Stromal cell of bone marrow (primary cell): ENCODE results near the gene PADI1.
A peak's percentile ranks its signal among the peaks of the same experiment; 100 is the strongest.

ENCODE experiments used
- DNase-seq: peaks from one replicate; pipeline ENCODE4 v3.0.0-alpha.2; 2012; ENCODE audit warnings: low read depth

The PADI1 gene

DNA sequence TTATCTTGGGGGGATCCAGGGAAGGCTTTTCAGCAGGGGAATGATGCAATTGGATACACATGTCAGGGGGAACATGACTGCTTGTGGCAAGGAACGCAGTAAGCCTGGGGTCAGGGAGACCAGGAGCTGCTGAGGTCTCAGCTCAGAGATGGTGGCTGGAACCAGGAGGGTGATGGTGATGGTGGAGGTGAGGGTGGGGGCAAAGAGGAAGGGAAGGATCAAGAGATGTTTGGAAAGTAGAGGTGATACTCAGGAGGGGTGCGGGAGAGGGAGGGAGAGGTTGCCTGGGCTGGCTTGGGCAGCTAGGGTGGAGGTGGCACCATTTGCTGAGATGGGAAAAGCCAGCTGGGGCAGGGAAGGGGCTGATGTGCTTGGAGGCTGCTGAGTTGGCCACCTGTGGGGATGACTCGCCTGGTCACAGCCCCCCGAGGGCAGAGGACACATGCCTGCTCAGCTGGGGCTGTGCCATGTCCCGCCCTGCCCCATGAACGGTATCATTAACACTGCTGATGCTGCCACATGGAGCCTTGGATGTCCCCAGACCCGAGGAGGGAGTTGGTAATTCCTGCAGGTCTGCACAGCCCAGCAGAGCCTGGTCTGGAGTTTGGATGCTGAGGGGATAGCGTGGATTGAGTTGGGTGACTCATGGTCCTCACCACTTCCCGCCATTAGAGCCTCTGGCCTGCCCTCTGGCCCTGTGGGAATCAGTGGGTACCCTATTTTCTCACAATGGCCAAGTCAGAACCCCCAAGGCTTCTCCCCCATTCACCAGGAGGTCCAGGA is 6.3 kb upstream of the PADI1 start:
- DNase-seq = no peak

DNA sequence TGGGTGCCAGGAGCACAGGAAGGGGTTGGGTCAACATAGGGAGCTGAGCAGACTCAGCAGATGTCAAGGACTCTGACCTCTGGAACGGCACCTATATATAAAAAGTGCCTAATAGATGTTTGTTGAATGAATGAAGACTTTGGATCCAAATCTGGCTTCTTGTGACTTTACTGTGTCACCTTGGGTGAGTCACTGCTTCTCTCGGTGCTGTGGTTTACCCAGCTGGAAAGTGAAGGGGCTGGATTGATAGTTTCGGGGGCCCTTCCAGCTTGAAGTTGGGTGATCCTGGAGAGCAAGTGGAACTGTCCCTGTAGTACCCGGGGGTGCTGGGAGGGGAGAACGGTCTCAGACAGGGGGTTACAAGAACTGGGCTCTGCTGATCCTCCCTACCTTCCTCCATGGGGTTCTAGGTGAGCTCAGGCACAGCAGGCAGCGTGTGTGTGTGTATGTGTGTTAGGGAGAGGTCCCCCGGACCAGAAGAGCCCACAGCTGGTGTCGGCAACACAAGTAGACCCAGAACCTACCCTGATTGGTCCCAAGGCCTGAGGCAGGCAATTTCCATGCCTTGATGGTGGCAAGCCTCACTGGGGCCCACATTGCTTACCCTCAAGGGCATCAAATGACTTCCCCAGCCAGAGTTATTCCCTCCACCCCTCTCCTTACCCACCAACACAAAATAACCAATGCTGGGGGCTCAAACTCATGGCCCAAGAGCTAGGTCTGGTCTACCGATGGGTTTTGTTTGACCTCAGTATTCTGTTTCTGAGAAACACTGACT is 5.5 kb upstream of the PADI1 start:
- DNase-seq = no peak

DNA sequence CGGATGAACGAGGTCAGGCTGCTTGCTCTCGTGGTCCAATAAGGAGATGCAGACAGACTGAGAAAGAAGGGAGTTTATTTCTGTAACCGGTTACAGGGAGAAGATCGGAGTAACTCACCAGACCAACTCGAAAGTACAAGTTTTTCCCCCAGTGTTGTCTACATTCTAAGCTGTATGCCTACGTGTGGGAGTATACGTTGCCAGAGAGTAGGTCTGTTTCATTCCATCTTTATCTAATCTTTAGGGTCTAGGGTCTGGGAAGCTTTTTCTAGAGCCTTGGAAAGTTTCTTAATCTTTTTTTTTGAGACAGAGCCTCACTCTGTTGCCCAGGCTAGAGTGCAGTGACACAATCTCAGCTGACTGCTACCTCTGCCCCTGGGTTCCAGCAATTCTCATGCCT is 4.7 kb upstream of the PADI1 start:
- no peak for DNase-seq

DNA sequence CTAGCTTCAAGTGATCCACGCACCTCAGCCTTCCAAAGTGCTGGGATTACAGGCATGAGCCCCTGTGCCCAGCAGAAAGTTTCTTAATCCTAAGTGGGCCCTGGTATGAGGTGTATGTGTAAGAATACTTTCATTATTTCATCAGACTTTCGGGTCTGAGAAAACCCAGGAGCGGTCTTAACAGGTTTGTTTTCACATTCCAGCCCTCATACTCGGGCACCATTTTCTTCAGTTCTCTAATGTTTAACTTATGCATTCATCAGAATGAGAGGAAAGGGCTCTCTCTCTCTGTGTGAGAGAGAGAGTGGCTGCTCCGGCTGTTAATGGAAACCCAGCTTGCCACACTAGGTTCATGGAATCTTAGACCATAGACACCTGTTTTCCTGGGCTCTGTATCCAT is 4.2 kb upstream of the PADI1 start:
- DNase-seq = no peak

DNA sequence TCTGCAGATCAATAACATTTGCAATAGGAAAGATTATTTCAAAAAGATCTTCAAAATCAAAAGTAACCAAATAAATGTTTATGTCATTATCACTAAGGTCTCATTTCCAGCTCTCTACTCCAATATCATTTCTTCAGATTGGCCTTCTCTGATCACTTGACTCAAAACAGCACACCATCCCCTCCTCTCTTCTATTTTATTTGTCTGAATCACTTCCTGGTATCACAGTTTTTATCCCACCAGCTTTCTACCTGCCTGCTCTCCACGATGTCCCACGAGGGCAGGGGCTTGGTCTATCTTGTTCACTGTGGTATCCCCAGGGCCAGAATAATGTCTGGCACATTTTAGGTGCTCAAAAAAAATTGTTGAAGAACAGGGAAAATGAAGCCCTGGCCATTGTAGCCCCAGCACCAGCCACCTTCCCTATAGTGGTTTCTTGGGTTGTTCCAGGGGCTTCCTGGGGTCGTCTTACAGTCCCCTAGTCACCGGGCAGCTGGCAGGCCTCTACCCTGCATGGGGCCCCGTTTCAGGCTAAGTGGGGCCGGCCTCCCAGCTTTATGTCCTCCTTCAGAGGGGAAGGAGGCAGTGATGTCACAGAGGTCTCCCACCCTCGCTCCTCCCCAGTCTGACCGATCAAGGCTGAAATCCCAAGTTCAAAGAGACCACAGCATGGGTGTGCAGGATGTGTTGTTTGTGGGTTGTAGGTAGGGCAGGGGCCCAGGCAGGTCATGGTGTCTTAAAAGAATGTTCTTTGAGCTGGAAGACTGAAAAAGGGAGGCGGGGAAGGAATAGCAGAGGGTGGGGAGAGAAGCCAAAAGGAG is 3.5 kb upstream of the PADI1 start:
- DNase-seq = no peak

DNA sequence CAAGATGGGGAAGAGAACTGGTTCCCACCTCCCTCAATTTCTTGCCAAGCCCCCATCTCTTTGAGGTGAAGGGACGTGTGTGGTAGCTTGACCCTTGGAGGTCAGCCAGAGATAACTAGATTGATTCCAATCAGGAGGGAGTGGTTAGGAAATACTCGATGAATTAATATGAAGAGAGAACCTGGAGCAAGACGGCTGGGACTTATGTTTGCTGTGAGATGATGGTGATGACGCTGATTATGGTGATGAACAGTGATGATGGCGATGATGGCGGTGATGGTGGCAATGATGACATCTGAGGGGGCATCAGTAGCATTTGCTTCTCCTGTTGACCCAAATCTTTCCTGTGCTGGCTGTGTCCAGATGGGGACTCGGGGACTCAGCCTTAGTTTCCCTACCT is 724 bp downstream of the PADI1 start:
- no peak for DNase-seq

DNA sequence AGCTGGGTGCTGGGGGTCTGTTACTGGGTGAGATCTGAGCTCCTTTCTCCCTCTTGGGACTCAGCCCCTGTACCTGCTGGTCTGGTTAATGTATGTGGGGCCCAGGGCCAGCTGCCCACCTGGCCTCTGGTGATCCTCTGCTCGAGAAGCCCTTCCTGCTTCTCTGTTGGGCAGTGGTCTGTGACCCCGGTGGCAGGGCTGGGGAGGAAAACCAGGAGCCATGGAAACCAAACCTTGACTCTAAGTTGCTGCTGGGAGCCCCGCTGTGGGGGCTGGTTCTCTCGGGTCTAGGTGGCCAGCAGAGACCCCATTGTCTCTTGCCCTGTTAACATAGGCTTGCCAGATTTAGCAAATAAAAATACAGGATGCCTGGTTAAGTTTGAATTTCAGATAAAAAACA is 1.3 kb downstream of the PADI1 start:
- DNase-seq = no peak

DNA sequence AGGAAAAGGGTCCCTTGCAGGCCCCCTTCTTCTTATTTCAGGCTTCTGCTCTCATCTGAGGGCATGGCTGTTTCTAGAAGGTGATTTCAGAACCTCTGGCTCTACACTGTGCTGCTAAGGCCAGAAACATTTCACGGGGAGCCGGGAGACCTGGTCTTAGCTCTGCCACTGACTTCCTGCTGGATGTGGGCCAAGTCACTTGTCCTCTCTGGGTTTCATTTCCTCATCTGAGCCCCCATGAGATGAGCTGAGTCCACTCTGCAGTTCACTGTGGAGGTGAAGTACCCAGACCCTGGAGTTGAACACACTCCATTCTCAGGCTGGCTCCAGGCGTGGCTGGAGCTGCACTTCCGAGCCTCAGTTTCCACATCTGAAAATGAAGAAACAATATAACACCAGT is 2.1 kb downstream of the PADI1 start:
- DNase-seq = no peak

DNA sequence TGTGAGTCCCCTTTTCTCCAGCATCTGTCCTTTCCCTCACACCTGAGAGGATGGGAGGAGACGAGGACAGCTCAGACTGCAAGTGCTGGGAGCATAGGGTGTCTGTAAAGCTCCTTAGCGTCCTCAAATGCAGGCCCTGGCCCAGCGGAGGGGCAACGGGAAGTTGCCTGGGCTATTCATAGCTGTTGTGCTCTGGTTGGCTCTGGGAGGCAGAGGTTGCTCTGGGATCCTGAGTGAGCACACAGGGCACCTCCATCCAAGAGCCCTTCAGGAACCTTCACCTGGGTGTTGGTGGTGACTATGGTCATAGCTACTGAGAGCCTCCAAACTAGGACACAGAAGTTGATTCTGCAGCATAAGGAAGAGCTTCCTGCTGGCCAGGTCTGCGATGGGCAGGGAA is 2.6 kb downstream of the PADI1 start:
- no peak for DNase-seq

DNA sequence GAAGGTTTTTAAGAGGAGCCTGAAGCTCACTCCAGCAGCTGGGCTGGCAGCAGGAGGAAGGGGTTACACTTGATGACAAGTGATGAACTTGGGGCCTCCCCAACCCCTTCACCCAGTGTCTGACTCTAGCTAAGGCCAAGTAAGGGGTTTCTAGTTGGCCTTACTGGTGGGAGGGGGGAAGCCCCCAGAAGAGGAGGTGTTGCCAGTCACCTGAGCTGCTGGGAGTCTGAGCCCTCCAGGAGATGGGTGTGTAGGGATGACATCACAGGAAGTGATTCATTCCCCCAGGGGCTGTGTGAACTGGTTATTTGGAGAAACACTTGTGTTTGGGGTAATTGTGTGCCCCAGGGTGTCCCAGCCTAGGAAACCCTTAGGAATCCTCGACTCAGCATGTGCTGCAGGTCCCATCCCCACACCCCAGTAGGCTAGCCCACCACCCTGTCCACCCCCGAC is 3.1 kb downstream of the PADI1 start:
- peak; percentile 38 for DNase-seq

DNA sequence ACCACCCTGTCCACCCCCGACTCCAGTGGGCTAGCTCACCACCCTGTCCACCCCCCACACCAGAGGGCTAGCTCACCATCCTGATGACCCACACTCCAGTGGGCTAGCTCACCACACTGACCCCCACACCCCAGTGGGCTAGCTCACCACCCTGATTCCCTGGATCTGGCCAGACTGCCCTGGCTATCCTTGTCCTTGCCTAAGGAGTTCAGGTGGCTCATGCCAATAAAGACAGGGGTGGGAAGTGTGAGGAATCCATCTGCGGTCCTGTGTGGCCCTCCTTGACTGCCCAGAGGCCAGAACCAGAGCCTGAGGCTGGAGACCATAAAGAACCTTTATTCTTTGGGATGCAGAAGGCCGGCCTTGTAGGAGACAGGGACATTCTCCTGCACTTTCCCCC is 3.6 kb downstream of the PADI1 start:
- no peak for DNase-seq

DNA sequence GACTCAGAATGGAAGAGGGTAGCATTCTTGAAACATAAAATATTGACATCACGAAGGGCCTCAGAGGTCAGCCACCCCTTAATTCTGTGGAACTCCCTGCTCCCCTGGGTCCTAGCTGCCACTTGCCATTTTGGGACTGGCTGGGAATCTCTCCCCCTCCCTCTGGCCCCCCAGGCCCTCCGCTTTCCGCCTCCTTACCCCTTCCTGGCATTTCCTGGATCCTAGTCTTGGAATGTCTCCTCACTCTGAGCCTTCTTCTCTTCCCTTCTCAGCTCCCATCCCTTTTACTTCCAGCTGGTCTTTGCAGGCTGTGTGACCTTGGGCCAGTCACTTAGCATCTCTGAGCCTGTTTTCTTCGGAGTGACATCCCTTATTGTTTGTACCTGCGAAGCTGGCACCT is 4.5 kb downstream of the PADI1 start:
- no peak for DNase-seq

DNA sequence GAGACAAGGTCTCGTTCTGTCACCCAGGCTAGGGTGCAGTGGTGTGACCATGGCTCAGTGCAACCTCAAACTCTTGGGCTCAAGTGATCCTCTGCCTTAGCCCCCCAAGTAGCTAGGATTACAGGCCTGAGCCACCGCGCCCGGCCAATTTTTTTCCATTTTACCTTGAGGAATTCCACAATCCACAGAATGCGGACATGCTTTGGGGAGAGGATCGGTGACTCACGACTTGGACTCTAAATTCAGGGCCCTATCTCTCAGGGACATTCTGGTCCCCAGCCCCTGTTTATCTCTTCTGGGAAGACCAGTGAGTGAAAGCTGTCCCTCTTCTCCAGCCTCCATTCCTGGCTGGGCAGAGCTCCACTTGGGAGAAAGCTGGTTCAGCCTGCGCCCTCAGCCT is 5.2 kb downstream of the PADI1 start:
- DNase-seq = no peak

DNA sequence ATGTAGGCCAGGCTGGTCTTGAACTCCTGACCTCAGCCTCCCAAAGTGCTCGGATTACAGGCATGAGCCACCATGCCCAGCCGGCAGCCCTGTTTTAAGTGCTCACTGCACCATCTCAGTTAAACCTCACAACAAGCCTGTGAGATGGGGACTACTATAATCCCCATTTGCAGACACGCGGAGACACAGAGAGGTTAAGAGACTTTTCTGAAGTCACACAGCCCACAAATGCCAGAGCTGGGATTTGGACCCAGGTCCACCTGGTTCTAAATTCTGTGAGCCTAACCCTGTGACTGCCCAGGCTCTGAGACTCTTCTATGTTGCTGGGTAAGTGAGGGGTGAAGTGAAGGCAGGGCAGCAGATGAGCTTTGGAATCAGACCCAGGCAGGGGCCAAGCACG is 6.4 kb downstream of the PADI1 start:
- DNase-seq = no peak

DNA sequence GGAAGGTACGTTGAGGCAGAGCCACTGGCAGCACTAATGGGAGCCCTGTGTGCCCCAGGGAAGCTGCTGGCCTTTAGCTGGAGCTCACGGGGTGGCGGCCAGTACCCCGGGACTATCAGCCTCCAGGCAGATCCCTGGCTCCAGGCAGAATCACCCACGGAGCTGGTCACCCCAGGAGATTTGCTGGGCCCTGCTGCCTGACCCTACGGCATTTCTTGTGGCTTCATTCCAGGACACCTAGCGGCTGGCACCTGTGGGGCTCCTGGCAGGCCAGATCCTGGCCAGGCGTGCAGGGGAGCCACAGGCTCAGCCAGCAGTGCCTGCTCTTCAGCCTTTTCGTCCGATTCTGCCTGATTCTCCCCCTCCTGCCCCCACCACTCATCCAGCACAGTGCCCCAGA is 7.1 kb downstream of the PADI1 start:
- DNase-seq = no peak

DNA sequence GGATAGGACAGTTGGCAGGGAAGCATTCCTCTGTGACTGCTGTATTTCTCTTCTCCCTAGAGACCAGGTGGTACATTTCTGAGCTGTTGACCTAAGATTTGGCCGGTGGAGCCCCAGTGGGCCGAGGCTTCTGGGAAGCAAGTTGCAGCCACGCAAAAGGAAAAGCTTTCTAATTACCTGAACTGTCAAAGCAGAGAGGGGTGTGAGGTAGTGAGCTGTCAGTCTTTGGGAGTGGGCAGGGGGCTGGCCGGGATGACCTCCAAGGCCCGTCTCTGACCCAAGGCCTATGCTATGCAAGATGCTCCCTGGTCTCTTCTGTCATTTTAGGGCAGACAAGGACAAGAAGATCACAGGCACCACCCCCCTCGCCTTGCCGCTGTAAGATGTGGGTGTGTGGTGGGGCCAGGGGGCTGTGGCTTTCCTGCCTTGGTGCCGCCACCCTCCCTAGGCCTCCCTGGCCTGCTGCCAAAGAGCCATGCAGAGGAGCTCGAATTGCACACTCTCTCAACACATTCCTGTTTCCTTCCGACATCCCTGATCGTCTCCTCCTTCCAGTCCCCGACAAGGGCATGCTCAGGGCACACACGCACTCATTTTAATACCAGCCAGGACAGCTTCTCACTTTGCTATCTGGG is 7.7 kb downstream of the PADI1 start:
- no peak for DNase-seq

DNA sequence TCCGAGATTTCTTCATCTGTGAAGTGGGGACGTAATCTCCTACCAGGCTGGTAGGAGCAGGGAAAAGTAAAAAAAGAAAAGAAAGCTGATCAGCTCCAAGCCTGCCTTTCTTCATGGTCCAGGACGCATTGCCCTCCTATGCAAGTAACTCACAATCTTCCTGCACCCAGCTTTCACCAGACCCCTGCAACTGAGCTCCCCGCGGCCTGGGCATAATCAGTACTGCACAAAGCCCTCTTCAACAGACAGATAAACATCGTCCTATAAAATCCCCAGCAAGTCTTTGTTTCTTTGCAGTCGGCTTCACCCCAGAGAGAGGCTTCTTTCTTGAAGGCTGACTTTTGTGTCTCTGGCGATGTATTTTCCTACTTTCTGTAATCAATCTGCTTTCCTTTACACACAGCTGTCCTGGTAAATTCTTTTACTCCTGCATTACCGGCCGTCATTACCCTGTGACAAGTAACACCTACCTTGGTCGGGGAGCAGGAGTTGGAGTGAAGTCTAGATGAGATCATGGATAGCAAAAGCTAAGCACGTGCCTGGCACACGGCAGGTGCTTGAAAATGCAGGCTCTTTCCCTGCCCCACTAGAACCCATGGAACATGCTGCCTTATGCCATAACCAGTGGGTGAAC is 8.3 kb downstream of the PADI1 start:
- DNase-seq = no peak

DNA sequence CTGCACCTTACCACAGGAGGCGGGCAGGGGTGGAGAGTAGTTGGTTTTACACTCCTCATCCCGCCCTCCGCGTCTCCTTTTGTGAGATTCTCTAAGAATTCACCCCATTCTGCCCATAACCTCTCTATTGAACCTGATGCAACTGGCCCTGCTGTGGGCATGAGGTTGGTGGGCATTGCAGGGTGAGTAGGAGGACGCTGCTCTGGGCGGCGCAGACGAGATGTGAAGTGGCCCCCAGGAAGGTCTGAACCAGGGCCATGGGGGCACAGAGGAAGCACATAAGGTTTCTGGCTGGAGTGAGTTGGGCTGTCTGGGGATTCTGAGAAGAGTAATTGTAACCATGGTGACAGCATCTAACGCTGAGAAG is 8.8 kb downstream of the PADI1 start:
- DNase-seq = no peak

DNA sequence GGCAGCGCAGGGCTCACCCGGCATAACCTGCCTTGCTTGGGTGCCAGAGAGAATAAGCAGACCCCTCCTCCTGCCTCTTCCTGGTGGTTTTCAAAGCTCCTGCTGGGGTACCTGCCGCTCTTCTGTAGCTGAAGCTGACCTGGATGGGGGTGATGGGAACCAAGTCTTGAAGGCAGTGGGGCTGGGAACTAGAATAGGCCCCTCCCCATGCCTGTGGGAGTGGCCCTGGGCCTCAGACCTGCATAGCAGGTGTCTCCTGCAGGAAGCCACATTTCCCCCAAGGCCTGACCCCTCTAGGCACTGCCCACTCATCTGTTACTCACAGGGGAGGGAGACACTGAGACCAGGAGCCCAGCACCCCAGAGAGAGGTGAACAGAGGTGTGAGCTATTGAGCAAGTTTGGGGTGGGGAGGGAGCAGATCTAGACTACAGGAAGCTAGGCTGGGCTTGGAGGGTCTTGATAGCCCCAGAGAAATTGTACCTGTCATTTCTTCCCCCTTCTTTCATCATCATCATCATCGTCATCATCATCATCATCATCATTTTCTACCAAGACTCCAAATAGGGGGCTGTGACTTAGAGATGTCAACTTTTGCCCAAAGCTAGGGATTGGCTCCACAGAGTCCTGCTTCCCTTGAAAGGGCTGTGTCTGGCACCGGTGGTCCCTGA is 10.1 kb downstream of the PADI1 start:
- DNase-seq = no peak

DNA sequence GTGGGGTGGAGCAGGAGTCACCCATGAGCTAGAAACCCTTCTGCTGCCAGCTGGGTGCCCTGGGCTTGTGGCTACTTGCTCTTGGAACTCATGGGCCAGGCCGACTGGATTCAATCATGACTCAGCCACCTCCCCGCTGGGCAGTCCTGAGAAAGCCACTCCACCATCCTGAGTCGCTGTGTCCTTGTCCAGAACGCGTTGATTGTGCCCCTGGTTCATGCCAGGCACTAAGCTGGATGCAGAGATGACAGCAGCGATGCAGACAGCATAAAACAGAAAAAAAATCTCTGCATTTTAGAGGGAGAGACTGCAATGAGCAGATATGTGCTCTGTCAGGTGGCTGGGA is 10.6 kb downstream of the PADI1 start:
- no peak for DNase-seq

DNA sequence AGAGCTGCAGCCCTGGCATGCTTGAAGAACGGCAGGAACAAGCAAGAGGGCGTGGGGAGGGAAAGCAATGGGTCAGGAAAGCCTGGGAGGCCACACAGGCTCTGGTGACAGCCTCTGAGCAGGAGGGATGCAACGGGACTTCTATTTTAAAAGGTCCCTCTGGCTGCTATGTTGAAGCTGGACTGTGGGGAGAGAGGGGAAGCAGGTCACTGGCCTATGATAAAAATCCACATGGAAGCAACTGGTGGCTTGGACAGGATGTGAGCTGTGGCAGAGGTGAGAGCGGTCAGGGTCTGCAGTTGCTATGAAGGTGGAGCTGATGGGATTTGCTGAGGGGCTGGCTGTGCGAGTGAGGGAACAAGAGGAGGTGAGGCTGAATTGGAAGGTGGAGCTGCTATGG is 11.2 kb downstream of the PADI1 start:
- DNase-seq = no peak
